B cell (primary cell): ENCODE data around the gene NPTXR. TPM values are rescaled to one million over a fixed set of nuclear protein-coding genes. Genes with fewer than 3 reads are reported as not detected.

ENCODE experiments used
- ATAC-seq: fragments of 200-7000 bp; cut with Tn5 transposase; one replicate; pipeline ENCODE4 v1.10.0; 2021; ENCODE audit warnings: low read depth, mild to moderate bottlenecking, moderate number of reproducible peaks, moderate library complexity
- CTCF ChIA-PET: fragments of 350-600 bp; sonication (Branson Sonifier 250); formaldehyde crosslinking; loops from one replicate; lab custom pipeline; 2021; ENCODE audit warnings: antibody characterized with exemption, inconsistent platforms; lab: Charles Lee
- POLR2A ChIA-PET: fragments of 350-600 bp; sonication (Branson Sonifier 250); formaldehyde crosslinking; loops from one replicate; lab custom pipeline; 2021; ENCODE audit warnings: antibody characterized with exemption; lab: Charles Lee
- DNase-seq: peaks from one replicate; pipeline ENCODE4 v3.0.0; 2013
- H2AFZ ChIP-seq: 2 replicates; pipeline ENCODE4 v1.6.1; 2012; ENCODE audit warnings: mild to moderate bottlenecking, low read depth, low read length; ENCODE audit not compliant: insufficient read depth, poor library complexity, severe bottlenecking
- H3K27ac ChIP-seq, 2 donors: 1 replicate in 1 of 2; 2 replicates in 1 of 2; pipeline ENCODE4 v1.5.1; 2012 to 2013; ENCODE audit warnings: low read length in 2 of 2, mild to moderate bottlenecking in 2 of 2, moderate library complexity in 1 of 2
- H3K27me3 ChIP-seq, 4 experiments: fragments of 200-600 bp in 1 of 4; sonication (generic) in 1 of 4; replicated peaks in 1 of 4; 1 replicate in 2 of 4; 2 replicates in 2 of 4; pipeline versions ENCODE4 v1.6.1 to v1.7.0; 2013 to 2016; ENCODE audit warnings: low read length in 3 of 4, mild to moderate bottlenecking in 2 of 4, mixed read lengths in 1 of 4, moderate library complexity in 1 of 4; ENCODE audit not compliant: insufficient read depth in 4 of 4, control insufficient read depth in 3 of 4; ENCODE audit errors: control extremely low read depth in 1 of 4
- H3K36me3 ChIP-seq, 2 experiments: replicated peaks in 1 of 2; 1 replicate in 1 of 2; 2 replicates in 1 of 2; pipeline versions ENCODE4 v1.6.1 to v1.7.1; 2013; ENCODE audit warnings: low read length in 1 of 2; ENCODE audit not compliant: insufficient read depth in 2 of 2, control insufficient read depth in 1 of 2; ENCODE audit errors: control extremely low read depth in 1 of 2, extremely low read depth in 1 of 2
- H3K4me1 ChIP-seq, 2 donors: fragments of 200-600 bp in 1 of 2; sonication (generic) in 1 of 2; 1 replicate in 1 of 2; 2 replicates in 1 of 2; pipeline versions ENCODE4 v1.5.1 to v1.6.1; 2013 to 2017; ENCODE audit warnings: low read length in 2 of 2; ENCODE audit not compliant: control insufficient read depth in 2 of 2, insufficient read depth in 2 of 2
- H3K4me2 ChIP-seq: replicated peaks from 2 replicates; pipeline ENCODE3; 2012; ENCODE audit warnings: mild to moderate bottlenecking, low read depth, low read length; ENCODE audit not compliant: poor library complexity, severe bottlenecking
- H3K4me3 ChIP-seq, 5 experiments: fragments of 200-600 bp in 1 of 5; sonication (generic) in 1 of 5; 1 replicate in 3 of 5; 2 replicates in 2 of 5; pipeline versions ENCODE4 v1.5.1 to v1.7.0; 2011 to 2016; ENCODE audit warnings: low read length in 4 of 5, mild to moderate bottlenecking in 4 of 5, low read depth in 2 of 5, control low read depth in 1 of 5, moderate library complexity in 1 of 5; ENCODE audit not compliant: insufficient read depth in 1 of 5; ENCODE audit errors: control extremely low read depth in 1 of 5, extremely low read depth in 1 of 5
- H3K79me2 ChIP-seq: fragments of 200-600 bp; sonication (generic); one replicate; pipeline ENCODE4 v1.6.0; 2016; ENCODE audit warnings: low read length; ENCODE audit not compliant: control insufficient read depth, insufficient read depth
- H3K9ac ChIP-seq: fragments of 200-600 bp; sonication (generic); 2 replicates; pipeline ENCODE4 v1.6.1; 2017; ENCODE audit warnings: mild to moderate bottlenecking, low read length, moderate library complexity
- H3K9me3 ChIP-seq, 3 donors: one replicate each; pipeline versions ENCODE4 v1.6.1 to v1.7.1; 2013; ENCODE audit warnings: low read length in 2 of 3; ENCODE audit not compliant: control insufficient read depth in 2 of 3, insufficient read depth in 1 of 3; ENCODE audit errors: control extremely low read depth in 1 of 3
- H4K20me1 ChIP-seq: 2 replicates; pipeline ENCODE4 v1.6.0; 2012; ENCODE audit warnings: mild to moderate bottlenecking, low read length; ENCODE audit not compliant: insufficient read depth, control insufficient read depth, poor library complexity, severe bottlenecking
- H3K27ac Mint-ChIP-seq: one replicate; pipeline ENCODE4 v1.8.0; 2021; ENCODE audit warnings: mixed read lengths
- H3K27me3 Mint-ChIP-seq: one replicate; pipeline ENCODE4 v1.8.0; 2021; ENCODE audit warnings: mixed read lengths
- H3K4me1 Mint-ChIP-seq: one replicate; pipeline ENCODE4 v1.8.0; 2021; ENCODE audit warnings: mixed read lengths
- H3K4me3 Mint-ChIP-seq: one replicate; pipeline ENCODE4 v1.8.0; 2021; ENCODE audit warnings: mixed read lengths
- H3K9me3 Mint-ChIP-seq: one replicate; pipeline ENCODE4 v1.8.0; 2022; ENCODE audit warnings: mixed read lengths; ENCODE audit not compliant: insufficient read depth
- EZH2 ChIP-seq: IDR thresholded peaks from 2 replicates; pipeline ENCODE4 v1.6.1; 2012; ENCODE audit warnings: borderline replicate concordance, low read depth, mild to moderate bottlenecking, moderate library complexity, low read length; ENCODE audit not compliant: insufficient read depth, poor library complexity, severe bottlenecking
- WGBS: methylation state at CpG from one replicate; pipeline ENCODE4 v1.1.5; 2013; ENCODE audit warnings: missing lambda C conversion rate; ENCODE audit not compliant: insufficient coverage; 5-methylcytosine and 5-hydroxymethylcytosine counted together
- intact Hi-C: fragments of 100-400 bp; cut with micrococcal nuclease; formaldehyde crosslinking; loops from one replicate; pipeline ENCODE4 v1.10.0; 2022
- polyA plus RNA-seq: library from polyadenylated mRNA; depleted of rRNA; stranded (reverse); fragments of >200 nt; gene quantifications from 2 replicates; pipeline ENCODE4 v1.2.3, GENCODE V29; 2012
- total RNA-seq, 2 donors: library from RNA; stranded (reverse); fragments of 120-200 nt in 1 of 2; gene quantifications; 1 replicate in 1 of 2; 2 replicates in 1 of 2; pipeline versions ENCODE4 v1.2.3 to v1.2.4, GENCODE V29; 2013 to 2022
- TF ChIP-seq, protein P1 (sequence below): fragments of 200-600 bp; IDR thresholded peaks from one replicate; pipeline ENCODE4 v1.8.0; 2022; ENCODE audit warnings: antibody characterized with exemption, mild to moderate bottlenecking

NPTXR gene
- total and polyA plus RNA-seq, 2 donors (not counting 1 experiment from before 2014, with no cell fraction given): 0.16 to 0.71 TPM

DNA sequence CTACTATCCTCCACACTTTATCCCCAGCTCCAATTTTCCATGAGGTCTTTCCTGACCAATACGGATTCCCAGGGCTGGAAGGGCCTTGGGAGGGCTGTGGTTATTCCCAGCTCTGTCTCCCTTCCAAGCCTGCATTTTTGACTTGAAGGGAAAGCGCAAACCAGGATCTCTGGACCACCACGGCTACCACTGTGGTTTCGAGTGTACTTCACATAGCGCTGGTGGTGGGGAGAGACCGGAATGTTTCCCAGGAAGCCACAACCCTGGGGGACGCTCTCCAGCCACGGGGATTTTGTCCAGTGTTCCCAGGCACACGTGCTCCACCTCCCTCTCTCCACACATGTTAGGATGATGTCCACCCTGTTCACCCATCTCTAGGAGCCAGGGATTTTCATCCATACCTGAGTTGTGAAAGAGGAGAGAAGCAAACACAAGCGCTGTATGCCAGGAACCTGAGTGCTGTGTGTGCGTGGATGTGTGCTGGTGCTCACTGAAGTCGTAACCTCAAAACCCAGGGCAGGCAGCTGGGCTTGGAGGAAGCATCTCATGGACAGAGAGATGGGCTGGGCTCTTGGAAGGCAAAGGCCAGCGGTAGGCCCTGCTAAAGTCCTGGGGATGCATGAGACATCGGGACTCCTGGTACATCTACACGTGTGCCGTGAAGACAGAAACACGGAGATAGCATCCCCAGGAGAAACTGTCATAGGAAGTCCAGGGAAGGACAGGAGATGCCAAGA is 1.3 kb upstream of the NPTXR start:
- ChIA-PET POLR2A (no interaction called here), CTCF (interaction anchor here (0.9 to 1.2 kb wide), 2 partner anchors 16 to 26 kb away, joined by 3 read pairs; no protein-coding TSS in a partner anchor)
- H3K27ac ChIP-seq: no peak overlapping the region
- H3K27me3 ChIP-seq: peaks cover 0 to 55% (median 20%) of the 10 kb centered on the region in 4 experiments
- H4K20me1 ChIP-seq: no peaks in the 10 kb centered on the region
- no peak overlapping the region for H3K4me2 ChIP-seq
- H3K36me3 ChIP-seq: no peaks in the 10 kb centered on the region
- H3K9me3 ChIP-seq: no peaks in the 10 kb centered on the region
- H3K79me2 ChIP-seq: no peaks in the 10 kb centered on the region
- peaks cover 6 to 13% of the 10 kb centered on the region in 2 donors for H3K4me1 ChIP-seq
- DNase-seq (no peak), ATAC-seq (no peak)
- no peak for TF ChIP-seq EZH2
- TF ChIP-seq, protein P1, sequence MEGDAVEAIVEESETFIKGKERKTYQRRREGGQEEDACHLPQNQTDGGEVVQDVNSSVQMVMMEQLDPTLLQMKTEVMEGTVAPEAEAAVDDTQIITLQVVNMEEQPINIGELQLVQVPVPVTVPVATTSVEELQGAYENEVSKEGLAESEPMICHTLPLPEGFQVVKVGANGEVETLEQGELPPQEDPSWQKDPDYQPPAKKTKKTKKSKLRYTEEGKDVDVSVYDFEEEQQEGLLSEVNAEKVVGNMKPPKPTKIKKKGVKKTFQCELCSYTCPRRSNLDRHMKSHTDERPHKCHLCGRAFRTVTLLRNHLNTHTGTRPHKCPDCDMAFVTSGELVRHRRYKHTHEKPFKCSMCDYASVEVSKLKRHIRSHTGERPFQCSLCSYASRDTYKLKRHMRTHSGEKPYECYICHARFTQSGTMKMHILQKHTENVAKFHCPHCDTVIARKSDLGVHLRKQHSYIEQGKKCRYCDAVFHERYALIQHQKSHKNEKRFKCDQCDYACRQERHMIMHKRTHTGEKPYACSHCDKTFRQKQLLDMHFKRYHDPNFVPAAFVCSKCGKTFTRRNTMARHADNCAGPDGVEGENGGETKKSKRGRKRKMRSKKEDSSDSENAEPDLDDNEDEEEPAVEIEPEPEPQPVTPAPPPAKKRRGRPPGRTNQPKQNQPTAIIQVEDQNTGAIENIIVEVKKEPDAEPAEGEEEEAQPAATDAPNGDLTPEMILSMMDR: no peak
- Mint-ChIP-seq H3K27ac (no peak overlapping the region), H3K4me3 (peak overlapping the region; percentile 64), H3K9me3 (no peaks in the 10 kb centered on the region), H3K27me3 (peaks cover 53% of the 10 kb centered on the region), H3K4me1 (peaks cover 11% of the 10 kb centered on the region)
- 93% methylated on average over 12 of the region's 17 CpGs for WGBS
- intact Hi-C loops: no loop called here
- no peak overlapping the region for H2AFZ ChIP-seq
- H3K4me3 ChIP-seq: no peak overlapping the region
- H3K9ac ChIP-seq: no peak overlapping the region
